ENCODE measurements around the gene ACOXL. TPM values are rescaled to one million over a fixed set of nuclear protein-coding genes. Genes with fewer than 3 reads are reported as not detected.

Gene ACOXL
- total and polyA plus RNA-seq, 2 of the 8 experiments (the other 6 are each of a cell fraction or from before 2014, with no cell fraction given) = 11.4 to 20.6 TPM

GRCh38 chr2:110729106-110729505, 3.3 kb upstream of the ACOXL start:
- 70% methylated on average over 7 of the region's 7 CpGs; no CpG with 5 or more reads in 1 of the 2 experiments for WGBS, 2 experiments (ENCODE audit: extremely low coverage in 1 of 2, insufficient coverage in 1 of 2, insufficient read length in 1 of 2, insufficient replicate concordance in 2 of 2, low coverage in 1 of 2, low lambda C conversion rate in 2 of 2, missing lambda C conversion rate in 1 of 2)
- Histone ChIP-seq H3K9me3 (ENCODE audit: insufficient read depth in 2 of 2, low read depth in 1 of 2, low read length in 1 of 2) (peaks cover 0 to 2% of the 10 kb centered on the region in 2 experiments; a peak in 1 of 4 replicates), H2BK12ac (ENCODE audit: low read depth, low read length) (0 out of 2 replicates have a peak overlapping the region, but pooled peaks have one; percentile 29), H2AK5ac (ENCODE audit: low read depth, low read length) (no peak overlapping the region), H3K23me2 (ENCODE audit: low read depth, low read length) (peaks cover 12% of the 10 kb centered on the region; the same call in 1 of the 2 replicates), H3K36me3 (ENCODE audit: control insufficient read depth in 2 of 4, insufficient read depth in 4 of 4, low read length in 3 of 4) (no peaks in the 10 kb centered on the region), H2BK120ac (replicated peaks; ENCODE audit: low read depth, low read length) (no peak overlapping the region), H2AFZ (ENCODE audit: low read length) (no peak overlapping the region), H3K79me1 (ENCODE audit: low read depth, low read length) (no peaks in the 10 kb centered on the region; the same call in 1 of the 2 replicates), H2BK20ac (ENCODE audit: low read length) (no peak overlapping the region), H3K27ac (ENCODE audit: low read depth, low read length) (no peak overlapping the region), H4K5ac (ENCODE audit: insufficient read length, low read depth, low read length) (no peak overlapping the region), H3K18ac (ENCODE audit: extremely low read depth, low read length) (no peak overlapping the region), H4K8ac (ENCODE audit: extremely low read depth, insufficient read depth, low read length) (no peak overlapping the region), H3K4me2 (ENCODE audit: insufficient read depth in 1 of 2, low read depth in 2 of 2, low read length in 2 of 2) (no peak overlapping the region), H3K56ac (replicated peaks; ENCODE audit: insufficient read length, low read depth, low read length) (no peak overlapping the region), H2BK5ac (ENCODE audit: low read depth, low read length) (no peak overlapping the region), H2BK15ac (ENCODE audit: low read length) (no peak overlapping the region), H3K4me3 (ENCODE audit: extremely low read depth in 1 of 4, insufficient read depth in 2 of 4, low read depth in 3 of 4, low read length in 4 of 4) (no peak overlapping the region), H4K91ac (replicated peaks; ENCODE audit: insufficient read length, low read length) (no peak overlapping the region), H3K4ac (replicated peaks; ENCODE audit: insufficient read length, low read depth, low read length) (no peak overlapping the region), H3K9ac (replicated peaks in 1 of 4; ENCODE audit: extremely low read depth in 1 of 4, low read depth in 3 of 4, low read length in 3 of 4) (no peak overlapping the region), H3K4me1 (replicated peaks in 1 of 4; ENCODE audit: control insufficient read depth in 3 of 4, insufficient read depth in 4 of 4, low read length in 3 of 4) (peaks cover 0 to 14% (median 8%) of the 10 kb centered on the region in 4 experiments), H3K23ac (ENCODE audit: insufficient read length) (no peak overlapping the region), H4K20me1 (replicated peaks in 1 of 2; ENCODE audit: control insufficient read depth in 1 of 2, insufficient read depth in 2 of 2, low read length in 2 of 2) (no peaks in the 10 kb centered on the region), H3K79me2 (ENCODE audit: control insufficient read depth in 1 of 2, insufficient read depth in 2 of 2, low read length in 2 of 2) (peaks cover 0 to 8% of the 10 kb centered on the region in 2 experiments; a peak in 2 of 4 replicates), H3K27me3 (replicated peaks in 1 of 4; ENCODE audit: control insufficient read depth in 3 of 4, extremely low read depth in 1 of 4, insufficient read depth in 3 of 4, low read length in 3 of 4) (peaks cover 1 to 10% (median 3%) of the 10 kb centered on the region in 4 experiments; a peak in 4 of 7 replicates), H3K14ac (ENCODE audit: insufficient read length) (no peak overlapping the region)
- ChIA-PET POLR2A (ENCODE audit: partially characterized antibody) (interaction anchor here (0.8 kb wide), 1 partner anchor 28 kb away, joined by 3 read pairs; no protein-coding TSS in a partner anchor), CTCF (ENCODE audit: partially characterized antibody) (no interaction called here)
- no peak for DNase-seq (ENCODE audit: low read depth in 1 of 2, low spot score in 2 of 2)
- no peak for FAIRE-seq
- TF ChIP-seq ASH2L (IDR thresholded peaks at IDR 0.05; ENCODE audit: low read length) (no peak), SP2 (IDR thresholded peaks at IDR 0.05; ENCODE audit: low read length) (no peak), EP300 (IDR thresholded peaks at IDR 0.05; ENCODE audit: borderline replicate concordance in 1 of 2, low read depth in 2 of 2, low read length in 2 of 2) (no peak), RXRA (IDR thresholded peaks at IDR 0.05; ENCODE audit: insufficient read depth, low read depth, low read length) (no peak), RNF2 (IDR thresholded peaks at IDR 0.05; ENCODE audit: borderline replicate concordance, low read depth, low read length, missing control alignments, poor library complexity, severe bottlenecking) (no peak), KDM1A (IDR thresholded peaks at IDR 0.05; ENCODE audit: borderline replicate concordance, low read length) (no peak)
